ENCODE results near the gene EIPR1.

- TF ChIP-seq CTCF (IDR thresholded peaks at IDR 0.05) (no peak), POLR2A (IDR thresholded peaks at IDR 0.05) (no peak)
Observed at GRCh38 chr2:3249476-3249962, 128.1 kb downstream of the EIPR1 start.
